Diencephalon (tissue), 1 donor: ENCODE results near the gene CYP4F8. TPM values are rescaled to one million over a fixed set of nuclear protein-coding genes. Genes with fewer than 3 reads are reported as not detected.

Experiments used
- small RNA-seq: library from RNA; depleted of rRNA; stranded (forward); fragments of <200 nt; gene quantifications from one replicate; pipeline ENCODE3, GENCODE V24; 2014
- total RNA-seq: library from RNA; depleted of rRNA; stranded (reverse); fragments of >200 nt; gene quantifications from one replicate; pipeline ENCODE4 v1.2.3, GENCODE V29; 2014

The CYP4F8 gene
- not detected for total RNA-seq

GRCh38 chr19:15614507-15615379, at the start of gene CYP4F8:
Gene CYP4F8 (plus strand): TSS chr19:15615218. CDS start chr19:15615617, 399 bp downstream.

GRCh38 chr19:15640294-15640903, 25.4 kb downstream of the CYP4F8 start, which contains the start of gene CYP4F3:
Gene CYP4F3 (plus strand): TSS chr19:15640897. CDS start chr19:15641416, 519 bp downstream.

GRCh38 chr19:15672580-15673175, 57.7 kb downstream of the CYP4F8 start, which contains the start of gene CYP4F12:
Gene CYP4F12 (plus strand): TSS chr19:15673087. CDS start chr19:15673530, 443 bp downstream.

Small RNA genes within 50 kb of the gene (small RNA-seq; reads per million reads assigned to genes)
- not detected for gene AD000091.1

Other genes starting within 250 kb of the CYP4F8 start
- gene AKAP8, start 235.4 kb upstream of the CYP4F8 start, total RNA-seq, result 11.8 TPM
- 68.0 TPM for gene AKAP8L, start 196.2 kb upstream of the CYP4F8 start, total RNA-seq
- gene WIZ, start 165.3 kb upstream of the CYP4F8 start, total RNA-seq, result 20.3 TPM
- 1.2 TPM for gene RASAL3, start 150.7 kb upstream of the CYP4F8 start, total RNA-seq
- not detected for gene PGLYRP2, start 135.7 kb upstream of the CYP4F8 start, total RNA-seq
- not detected for gene CYP4F22, start 106.7 kb upstream of the CYP4F8 start, total RNA-seq
- 0.23 TPM for gene CYP4F3, start 25.7 kb downstream of the CYP4F8 start, total RNA-seq
- 0.69 TPM for gene CYP4F12, start 57.9 kb downstream of the CYP4F8 start, total RNA-seq
- gene OR10H2, start 112.8 kb downstream of the CYP4F8 start, total RNA-seq, result not detected
- not detected for gene OR10H3, start 122.8 kb downstream of the CYP4F8 start, total RNA-seq
- gene OR10H5, start 172.4 kb downstream of the CYP4F8 start, total RNA-seq, result not detected
- gene OR10H1, start 200.4 kb downstream of the CYP4F8 start, total RNA-seq, result not detected